Activated T-cell treated with anti-CD3 and anti-CD28 coated beads for 48 hours (primary cell): ENCODE results near the gene S100A7.
"Not testable (repeated sequence)": the region's sequence is repeated elsewhere in the genome, so short reads cannot be mapped to it uniquely, and the experiment has no call there.

ENCODE experiments used
- DNase-seq: peaks from one replicate; pipeline ENCODE4 v3.0.0-alpha.2; 2020; ENCODE audit warnings: low read depth

S100A7 gene

DNA sequence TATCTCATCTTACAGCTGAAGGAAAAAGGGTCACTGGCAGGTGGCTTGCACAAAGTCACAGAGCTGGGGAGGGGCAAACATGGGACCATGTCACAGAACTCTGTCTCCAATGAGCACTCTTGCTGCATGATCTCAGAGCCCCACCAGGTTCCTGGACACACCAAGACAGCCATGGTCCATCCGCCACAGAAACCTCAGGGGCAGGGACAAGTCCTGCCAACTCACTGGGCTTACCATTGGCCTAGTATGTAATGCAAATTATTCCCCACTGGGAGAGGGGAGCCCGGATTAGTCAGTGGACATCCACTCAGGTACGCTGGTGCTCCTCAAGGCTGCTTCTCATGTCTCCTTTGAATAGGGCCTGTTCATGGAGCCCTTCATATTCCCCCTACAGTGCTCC lies 29.9 kb downstream of the S100A7 start:
- no peak for DNase-seq

DNA sequence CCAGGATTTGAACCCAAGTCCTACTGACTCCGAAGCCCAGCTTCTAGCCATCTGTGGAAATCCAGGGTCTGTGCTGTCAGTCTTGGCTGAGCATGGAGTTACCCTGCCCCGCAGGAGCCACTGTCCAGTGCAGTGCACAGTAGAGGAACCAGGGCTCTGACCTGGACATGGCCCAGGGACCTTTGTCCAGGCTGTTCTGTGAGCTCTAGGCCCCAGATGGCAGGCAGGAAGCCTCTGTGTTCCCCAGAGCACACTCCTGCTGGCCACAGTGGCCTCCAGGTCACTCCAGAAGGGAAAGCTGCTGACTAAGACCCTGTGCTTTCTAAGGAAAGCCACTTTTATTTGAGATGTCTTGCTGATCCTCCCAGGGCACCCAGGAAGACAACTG lies 30.3 kb downstream of the S100A7 start:
- DNase-seq, result no peak

DNA sequence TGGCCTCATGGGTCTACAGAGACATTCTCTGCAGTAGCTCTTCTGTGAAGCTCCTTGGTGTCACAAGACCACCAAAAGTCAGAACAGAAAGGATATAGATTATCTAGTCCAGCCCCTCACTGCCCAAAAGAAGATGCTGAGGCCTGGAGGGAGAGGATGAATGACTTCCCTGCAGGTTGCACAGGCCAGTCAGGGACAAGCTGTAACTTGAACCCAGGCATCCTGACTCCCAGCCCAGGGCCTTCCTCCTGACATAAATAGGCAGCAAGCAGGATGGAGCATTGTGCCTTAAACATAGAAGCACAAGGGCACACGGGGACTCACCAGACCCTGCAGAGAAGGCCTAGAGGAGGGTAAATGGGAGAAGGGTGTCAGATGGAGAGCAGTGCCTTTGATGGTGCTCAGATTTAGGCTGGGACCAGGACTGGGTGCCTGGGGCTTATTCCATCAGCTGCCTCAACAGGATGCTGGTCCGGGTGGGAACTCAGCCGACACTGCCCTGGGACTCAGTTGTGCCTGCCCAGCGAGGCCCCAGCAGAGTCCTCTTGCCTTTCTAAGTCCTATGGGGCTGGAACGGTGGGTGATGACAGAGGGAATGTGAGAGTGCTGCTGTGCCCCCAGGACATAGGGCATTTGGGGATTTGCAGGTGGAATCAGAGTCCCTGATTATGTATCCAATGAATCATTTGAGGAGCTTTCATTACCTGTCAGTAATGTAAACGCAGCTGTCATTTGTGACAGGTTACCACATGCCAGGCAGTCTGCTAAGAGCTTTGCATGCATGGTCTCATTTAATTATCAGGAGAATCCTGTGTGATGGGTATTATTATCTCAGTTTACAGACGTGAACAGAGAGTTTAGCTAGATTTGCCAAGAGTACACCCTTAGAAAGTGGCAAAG lies 30.9 kb downstream of the S100A7 start:
- no peak for DNase-seq

DNA sequence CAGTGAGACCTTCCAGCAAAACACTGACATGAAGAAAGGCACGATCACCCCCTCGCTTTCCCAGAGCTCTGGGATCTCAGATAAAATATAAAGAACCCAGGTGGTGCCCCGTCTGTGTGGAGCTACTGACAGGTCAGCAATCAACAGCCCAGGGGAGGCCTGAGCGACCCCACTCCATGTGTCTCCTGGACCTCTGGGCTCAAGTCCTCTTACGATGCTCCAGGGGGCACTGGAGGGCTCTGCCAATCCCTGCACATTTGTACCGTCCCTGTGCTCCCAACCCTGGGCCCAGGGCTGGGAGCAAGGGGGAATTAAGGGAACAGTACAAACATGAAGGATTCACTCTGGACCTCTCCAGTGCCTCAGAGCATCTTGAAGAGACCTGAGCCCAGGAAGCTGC lies 31.7 kb downstream of the S100A7 start:
- no peak for DNase-seq

DNA sequence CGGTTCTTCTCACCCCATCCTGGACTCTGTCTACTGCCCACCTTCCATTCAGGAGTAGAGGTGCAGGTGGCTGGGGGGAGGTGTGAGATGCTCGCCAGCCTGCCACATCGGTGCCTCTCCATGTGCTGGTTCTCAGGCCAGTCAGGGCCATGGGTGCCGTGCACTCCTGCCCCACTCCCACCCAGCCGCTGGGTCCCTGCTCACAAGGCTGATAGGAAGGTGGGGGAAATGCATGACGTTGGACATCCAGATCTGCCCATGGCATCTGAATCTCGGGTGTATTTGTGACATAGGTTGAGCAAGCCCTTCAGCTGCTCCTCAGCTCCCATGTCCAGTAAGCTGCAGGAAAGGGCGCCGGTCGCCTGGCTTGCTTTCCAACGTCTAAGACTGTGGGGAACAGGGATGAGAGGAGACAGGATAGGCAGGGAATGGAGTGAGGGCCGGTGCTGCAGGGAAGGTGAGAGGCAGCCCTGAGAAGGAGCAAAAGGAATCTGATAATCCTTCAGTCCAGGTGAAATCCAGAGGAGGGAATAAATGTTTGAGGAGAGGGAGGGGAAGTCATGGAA lies 32.3 kb downstream of the S100A7 start:
- DNase-seq, result no peak

DNA sequence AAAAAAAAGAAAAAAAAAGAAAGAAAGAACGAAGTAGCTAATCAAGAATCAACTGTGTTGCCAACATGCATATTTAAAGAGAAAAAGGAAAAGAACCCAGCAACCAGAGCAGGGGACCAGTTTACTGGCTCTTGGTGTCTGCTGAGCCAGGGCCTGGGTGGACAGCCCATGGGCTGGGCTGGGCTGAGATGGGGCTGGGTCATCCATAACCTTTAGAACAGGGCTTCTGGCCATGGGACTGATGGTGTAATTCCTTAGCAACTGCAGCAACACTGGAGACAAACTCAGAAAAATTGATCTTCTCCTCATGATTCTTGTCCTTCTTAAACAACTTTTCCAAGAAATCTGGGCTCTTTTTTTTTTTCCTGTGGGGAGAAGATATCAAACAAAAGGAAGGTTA lies 33.6 kb downstream of the S100A7 start:
- DNase-seq, result no peak

DNA sequence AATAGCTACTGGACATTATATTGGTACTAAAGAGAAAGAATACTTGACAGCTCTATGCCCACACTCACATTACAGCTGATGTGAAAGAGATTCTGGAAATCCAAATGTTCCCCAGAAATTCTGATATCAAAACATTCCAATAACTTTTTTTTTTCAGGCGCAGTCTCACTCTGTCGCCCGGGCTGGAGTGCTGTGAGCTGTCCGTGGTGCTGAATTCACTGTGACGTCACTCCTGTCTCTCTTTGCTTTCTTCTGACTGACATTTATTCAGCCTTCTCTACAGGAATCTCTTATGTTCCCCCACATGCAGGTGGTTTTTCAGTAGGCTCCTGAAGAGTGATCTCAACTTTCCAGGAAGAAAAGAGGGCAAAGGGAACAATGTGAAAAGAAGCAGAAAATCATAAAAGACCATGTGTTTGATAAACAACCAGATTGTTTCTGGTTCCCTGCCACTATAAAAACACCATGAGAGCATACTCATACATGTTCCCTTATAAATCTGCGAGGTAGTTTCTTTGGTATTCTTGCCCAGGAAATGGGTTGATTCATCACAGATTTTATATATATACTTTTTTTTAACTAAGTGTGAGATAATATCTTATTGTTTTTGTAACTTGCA lies 37.9 kb downstream of the S100A7 start:
- peak; percentile 40 for DNase-seq

DNA sequence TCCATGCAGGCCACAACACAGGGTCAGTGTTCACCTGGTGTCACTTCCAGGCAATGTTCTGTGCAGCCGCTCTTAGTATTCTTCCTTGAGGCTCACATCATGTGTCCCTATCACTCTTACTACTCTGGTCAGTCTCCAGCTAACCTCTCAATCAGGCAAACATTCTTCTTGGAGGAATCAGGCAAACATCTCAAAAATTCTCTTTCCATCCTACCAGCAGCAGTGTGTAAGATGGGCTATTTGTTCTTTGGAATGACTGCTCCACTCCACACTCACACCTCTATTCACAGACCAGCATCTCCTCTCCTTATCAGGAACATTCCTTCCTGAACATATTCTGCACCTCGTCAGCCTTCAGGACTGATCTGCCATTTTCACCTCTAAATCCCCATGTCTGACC lies 40.1 kb downstream of the S100A7 start:
- no peak for DNase-seq

DNA sequence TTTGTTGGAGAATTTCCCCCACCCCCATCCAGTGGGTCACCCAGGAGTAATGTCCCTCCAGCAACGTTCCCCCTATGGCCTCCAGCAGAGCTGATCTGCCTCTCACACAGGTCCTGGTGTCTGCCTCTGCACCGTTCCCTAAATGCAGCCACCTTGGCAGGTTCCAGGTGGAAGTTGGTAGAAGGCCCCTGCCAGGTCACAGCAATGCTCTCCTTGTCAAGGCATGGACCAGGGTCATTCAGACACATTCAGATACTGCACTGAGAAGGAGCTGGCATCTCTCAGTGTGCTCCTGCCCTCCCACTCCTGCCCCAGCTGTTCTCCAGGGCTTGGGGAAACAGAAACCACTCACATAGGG lies 41.0 kb downstream of the S100A7 start:
- DNase-seq, result not testable (repeated sequence)

DNA sequence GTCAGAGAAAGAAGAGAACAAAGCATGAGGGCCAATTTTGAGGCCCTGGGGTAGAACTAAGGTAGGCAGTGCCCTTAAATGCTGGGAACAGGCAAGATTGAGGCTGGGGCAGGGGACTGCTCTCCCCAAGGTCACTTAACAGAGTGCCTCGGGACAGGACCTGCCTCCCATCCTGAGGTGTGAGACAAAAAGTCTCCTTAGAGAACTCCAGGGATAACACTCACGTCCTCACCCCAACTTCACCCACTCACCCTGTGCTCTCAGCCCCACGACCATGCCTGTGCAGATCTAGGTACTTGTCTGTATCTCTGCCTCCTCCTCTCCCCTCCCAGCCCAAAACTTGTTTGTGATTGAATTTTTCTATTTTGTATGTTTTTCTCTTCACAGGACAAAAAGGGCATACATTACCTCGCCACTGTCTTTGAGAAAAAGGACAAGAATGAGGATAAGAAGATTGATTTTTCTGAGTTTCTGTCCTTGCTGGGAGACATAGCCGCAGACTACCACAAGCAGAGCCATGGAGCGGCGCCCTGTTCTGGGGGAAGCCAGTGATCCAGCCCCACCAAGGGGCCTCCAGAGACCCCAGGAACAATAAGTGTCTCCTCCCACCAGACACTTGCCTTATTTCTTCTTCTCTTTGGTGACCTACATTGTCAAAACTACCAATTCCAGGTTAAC lies 41.6 kb downstream of the S100A7 start:
- not testable (repeated sequence) for DNase-seq

DNA sequence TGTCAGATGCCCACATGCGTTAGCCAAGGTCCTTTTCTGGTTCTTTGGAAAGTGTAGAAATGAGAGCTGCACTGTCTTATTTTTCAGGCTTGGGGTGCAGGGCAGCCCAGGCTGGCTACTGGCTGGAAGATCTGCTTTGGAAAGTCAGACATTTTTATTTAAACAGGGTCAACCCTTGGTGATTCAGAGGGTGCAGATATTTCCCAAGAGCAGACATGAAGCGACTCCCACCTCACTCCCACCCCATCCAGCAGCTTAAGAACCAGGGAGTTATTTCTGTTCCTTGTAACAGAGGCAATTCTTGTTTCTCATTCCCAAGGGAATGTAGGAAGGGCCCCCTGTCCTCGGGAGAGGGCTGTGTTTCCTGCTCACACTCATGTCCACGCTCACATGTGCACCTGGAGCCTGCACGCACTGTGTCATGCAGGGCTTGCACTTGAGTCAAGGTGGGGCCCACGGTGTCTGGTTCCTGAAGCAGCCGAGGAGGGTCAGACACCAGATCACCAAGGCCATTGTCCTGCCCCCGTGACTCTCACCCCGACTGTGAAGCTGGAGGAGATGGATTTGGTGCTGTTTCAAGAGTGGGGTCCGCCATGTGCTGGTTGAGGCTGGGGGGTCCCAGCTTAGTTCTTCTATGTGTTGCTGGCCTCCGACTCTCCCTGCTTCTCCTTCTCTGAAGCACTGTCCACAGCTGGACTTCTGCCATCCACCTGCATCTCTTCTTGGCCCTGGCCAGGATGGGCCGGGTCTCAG lies 43.1 kb downstream of the S100A7 start:
- DNase-seq, result no peak

DNA sequence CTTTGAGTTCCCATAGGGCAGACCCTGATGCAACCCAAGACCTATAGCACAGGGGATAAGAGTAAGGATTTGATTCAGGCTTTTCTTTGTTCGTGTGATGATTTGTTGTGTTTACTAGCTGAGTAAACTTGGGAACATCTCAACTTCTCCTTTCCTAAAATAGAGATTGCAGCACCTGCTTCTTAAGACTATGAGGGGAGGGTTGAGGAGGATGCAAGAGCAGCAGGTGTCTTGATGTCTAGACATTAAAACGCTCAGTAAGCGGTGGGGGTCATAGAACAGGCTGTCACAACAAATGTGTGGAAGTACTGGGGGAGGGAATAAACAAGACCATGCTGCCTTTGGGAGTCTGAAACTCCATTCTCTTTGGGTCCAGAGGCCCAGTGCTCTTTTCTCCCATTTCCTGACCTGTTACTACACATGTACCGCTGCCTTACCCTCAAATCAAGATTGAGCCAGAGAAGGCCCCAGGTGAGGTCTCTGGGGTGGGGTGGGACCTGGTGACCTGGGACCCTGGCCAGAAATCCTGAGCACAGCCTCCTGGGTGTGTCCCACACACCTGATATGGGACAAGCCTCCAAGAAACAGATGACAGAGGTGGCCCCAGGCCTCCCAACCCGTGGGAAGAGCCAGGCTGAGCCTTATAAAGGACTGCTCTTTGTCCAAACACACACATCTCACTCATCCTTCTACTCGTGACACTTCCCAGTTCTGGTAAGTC lies 44.4 kb downstream of the S100A7 start, which contains the start of gene S100A7A:
Gene S100A7A, plus strand, starts transcription at position 671 of the 721 bp plus-strand sequence. CDS start 1,563 bp downstream, outside the sequence.
- DNase-seq, result no peak

DNA sequence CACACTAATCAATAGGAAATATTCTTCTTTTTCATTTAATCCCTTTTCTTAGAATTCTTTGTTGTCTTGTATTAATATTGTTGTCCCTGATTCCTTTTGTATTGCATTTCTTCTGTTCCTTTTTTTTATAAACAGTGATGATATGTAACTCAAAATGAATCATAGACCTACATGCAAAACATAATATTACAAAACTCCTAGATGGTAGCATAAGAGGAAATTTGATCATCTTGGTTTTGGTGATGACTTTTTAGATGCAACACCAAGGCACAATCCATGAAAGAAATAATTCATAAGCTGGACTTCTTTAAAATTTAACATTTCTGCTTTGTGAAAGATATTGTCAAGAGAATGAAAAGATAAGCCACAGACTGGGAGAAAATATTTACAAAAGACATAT lies 46.5 kb downstream of the S100A7 start:
- DNase-seq, result not testable (repeated sequence)
